Trophoblast cell (in vitro differentiated cells and primary cell): ENCODE results near the gene NBAS.

Experiments used
- DNase-seq, 2 donors: peaks; one replicate each; pipeline ENCODE4 v3.0.0-alpha.2; 2016
- H2AFZ ChIP-seq: 2 replicates; pipeline ENCODE4 v1.6.1; 2013; ENCODE audit warnings: low read length, moderate library complexity, mild to moderate bottlenecking; ENCODE audit not compliant: insufficient read depth, poor library complexity
- H2AK5ac ChIP-seq: 2 replicates; pipeline ENCODE4 v1.6.1; 2013; ENCODE audit warnings: mild to moderate bottlenecking, low read length
- H2BK120ac ChIP-seq: 2 replicates; pipeline ENCODE4 v1.6.1; 2013; ENCODE audit warnings: low read length, mild to moderate bottlenecking, moderate library complexity; ENCODE audit not compliant: insufficient read depth, poor library complexity
- H2BK12ac ChIP-seq: 2 replicates; pipeline ENCODE4 v1.6.1; 2013; ENCODE audit warnings: mild to moderate bottlenecking, low read length, moderate library complexity
- H2BK5ac ChIP-seq: 2 replicates; pipeline ENCODE4 v1.6.1; 2013; ENCODE audit warnings: low read length, low read depth, moderate library complexity, mild to moderate bottlenecking; ENCODE audit not compliant: poor library complexity
- H3K14ac ChIP-seq: 2 replicates; pipeline ENCODE4 v1.6.1; 2013; ENCODE audit warnings: mild to moderate bottlenecking, low read length
- H3K18ac ChIP-seq: 2 replicates; pipeline ENCODE4 v1.6.1; 2013; ENCODE audit warnings: mild to moderate bottlenecking, low read length
- H3K23ac ChIP-seq: 2 replicates; pipeline ENCODE4 v1.6.1; 2013; ENCODE audit warnings: low read length
- H3K27ac ChIP-seq: 2 replicates; pipeline ENCODE4 v1.5.1; 2013; ENCODE audit warnings: low read depth, mild to moderate bottlenecking, inconsistent platforms, low read length, moderate library complexity
- H3K27me3 ChIP-seq: 2 replicates; pipeline ENCODE4 v1.6.1; 2013; ENCODE audit warnings: inconsistent platforms, mild to moderate bottlenecking, low read length, moderate library complexity; ENCODE audit not compliant: insufficient read depth
- H3K36me3 ChIP-seq, 2 experiments: 1 replicate in 1 of 2; 2 replicates in 1 of 2; pipeline ENCODE4 v1.6.1; 2013; ENCODE audit warnings: low read length in 2 of 2, mild to moderate bottlenecking in 2 of 2, moderate library complexity in 1 of 2; ENCODE audit not compliant: insufficient read depth in 2 of 2, control insufficient read depth in 1 of 2
- H3K4ac ChIP-seq: 2 replicates; pipeline ENCODE4 v1.6.1; 2013; ENCODE audit warnings: low read depth, mild to moderate bottlenecking, low read length, moderate library complexity
- H3K4me1 ChIP-seq, 2 experiments: 1 replicate in 1 of 2; 2 replicates in 1 of 2; pipeline ENCODE4 v1.6.1; 2013; ENCODE audit warnings: low read length in 2 of 2, mild to moderate bottlenecking in 2 of 2, moderate library complexity in 1 of 2; ENCODE audit not compliant: insufficient read depth in 2 of 2, control insufficient read depth in 1 of 2
- H3K4me2 ChIP-seq: 2 replicates; pipeline ENCODE4 v1.6.1; 2013; ENCODE audit warnings: inconsistent platforms, mild to moderate bottlenecking, low read length, moderate library complexity
- H3K4me3 ChIP-seq: 2 replicates; pipeline ENCODE4 v1.5.1; 2013; ENCODE audit warnings: mild to moderate bottlenecking, low read depth, low read length, inconsistent platforms
- H3K79me1 ChIP-seq: one replicate; pipeline ENCODE4 v1.6.1; 2013; ENCODE audit warnings: low read length
- H3K79me2 ChIP-seq: 2 replicates; pipeline ENCODE4 v1.6.1; 2013; ENCODE audit warnings: low read length, mild to moderate bottlenecking; ENCODE audit not compliant: control insufficient read depth, insufficient read depth, poor library complexity
- H3K9ac ChIP-seq: 2 replicates; pipeline ENCODE4 v1.6.1; 2013; ENCODE audit warnings: mild to moderate bottlenecking, low read length
- H3K9me3 ChIP-seq: 2 replicates; pipeline ENCODE4 v1.6.1; 2013; ENCODE audit warnings: low read depth, mild to moderate bottlenecking, control low read depth, inconsistent platforms, low read length; ENCODE audit not compliant: insufficient read depth
- H4K12ac ChIP-seq: 2 replicates; pipeline ENCODE4 v1.6.1; 2013; ENCODE audit warnings: low read depth, mild to moderate bottlenecking, low read length, moderate library complexity
- H4K8ac ChIP-seq: 2 replicates; pipeline ENCODE4 v1.6.1; 2013; ENCODE audit warnings: low read depth, mild to moderate bottlenecking, low read length, moderate library complexity
- H4K91ac ChIP-seq: one replicate; pipeline ENCODE4 v1.6.1; 2013; ENCODE audit warnings: low read depth, mild to moderate bottlenecking, low read length, moderate library complexity
- WGBS: extraction: QIAGEN DNeasy Blood & Tissue Kit; methylation state at CpG from one replicate; pipeline ENCODE4 v1.1.7; 2013; ENCODE audit warnings: missing lambda C conversion rate; ENCODE audit not compliant: insufficient read length, insufficient coverage; ENCODE audit errors: extremely low coverage; 5-methylcytosine and 5-hydroxymethylcytosine counted together

The NBAS gene

GRCh38 chr2:15378148-15378908 is 182.8 kb downstream of the NBAS start:
- Histone ChIP-seq H3K4me2 (no peak overlapping the region), H3K23ac (no peak overlapping the region), H3K4me3 (no peak overlapping the region), H2BK12ac (no peak overlapping the region), H3K9ac (no peak overlapping the region), H3K27me3 (no peaks in the 10 kb centered on the region), H4K8ac (no peak overlapping the region), H4K12ac (no peak overlapping the region), H3K14ac (no peak overlapping the region), H2BK5ac (no peak overlapping the region), H3K4me1 (no peaks in the 10 kb centered on the region), H3K36me3 (peaks cover 1 to 2% of the 10 kb centered on the region in 2 experiments), H3K27ac (no peak overlapping the region), H3K79me2 (no peaks in the 10 kb centered on the region), H2BK120ac (no peak overlapping the region), H4K91ac (no peak overlapping the region), H3K9me3 (no peaks in the 10 kb centered on the region), H3K4ac (no peak overlapping the region), H2AFZ (no peak overlapping the region), H3K79me1 (no peaks in the 10 kb centered on the region), H3K18ac (no peak overlapping the region), H2AK5ac (no peak overlapping the region)
- no peak for DNase-seq
- WGBS, result no CpG with 5 or more reads among the region's 6 CpGs

- H3K9me3 ChIP-seq, result no peaks in the 10 kb centered on the region
- no peak overlapping the region for H4K91ac ChIP-seq
- H2BK12ac ChIP-seq, result no peak overlapping the region
- no peak overlapping the region for H2AK5ac ChIP-seq
- DNase-seq, result no peak
- no peak overlapping the region for H4K12ac ChIP-seq
- no peak overlapping the region for H2AFZ ChIP-seq
- peaks cover 0 to 2% of the 10 kb centered on the region in 2 experiments for H3K36me3 ChIP-seq
- no peak overlapping the region for H3K27ac ChIP-seq
- no peaks in the 10 kb centered on the region for H3K4me1 ChIP-seq
- no peak overlapping the region for H3K14ac ChIP-seq
- no peaks in the 10 kb centered on the region for H3K27me3 ChIP-seq
- no peak overlapping the region for H4K8ac ChIP-seq
- H3K4me2 ChIP-seq, result no peak overlapping the region
- H3K79me1 ChIP-seq, result no peaks in the 10 kb centered on the region
- no peak overlapping the region for H3K18ac ChIP-seq
- H3K79me2 ChIP-seq, result no peaks in the 10 kb centered on the region
- no peak overlapping the region for H3K23ac ChIP-seq
- no peak overlapping the region for H2BK5ac ChIP-seq
- no peak overlapping the region for H3K4me3 ChIP-seq
- no peak overlapping the region for H3K9ac ChIP-seq
- no peak overlapping the region for H2BK120ac ChIP-seq
- no peak overlapping the region for H3K4ac ChIP-seq
Observed at GRCh38 chr2:15377202-15377601, 183.9 kb downstream of the NBAS start.

GRCh38 chr2:15372019-15372418 is 189.1 kb downstream of the NBAS start:
- H3K9ac ChIP-seq, result no peak overlapping the region
- H3K4ac ChIP-seq, result no peak overlapping the region
- H3K9me3 ChIP-seq, result no peaks in the 10 kb centered on the region
- no peak overlapping the region for H2BK120ac ChIP-seq
- peaks cover 0 to 3% of the 10 kb centered on the region in 2 experiments for H3K36me3 ChIP-seq
- H2AFZ ChIP-seq, result no peak overlapping the region
- H3K79me1 ChIP-seq, result no peaks in the 10 kb centered on the region
- H3K4me3 ChIP-seq, result no peak overlapping the region
- no peaks in the 10 kb centered on the region for H3K79me2 ChIP-seq
- H3K4me2 ChIP-seq, result no peak overlapping the region
- H2AK5ac ChIP-seq, result no peak overlapping the region
- H3K23ac ChIP-seq, result no peak overlapping the region
- H3K18ac ChIP-seq, result no peak overlapping the region
- no peak overlapping the region for H3K27ac ChIP-seq
- H3K14ac ChIP-seq, result no peak overlapping the region
- H3K4me1 ChIP-seq, result no peaks in the 10 kb centered on the region
- H4K91ac ChIP-seq, result no peak overlapping the region
- DNase-seq, result no peak
- no peak overlapping the region for H4K8ac ChIP-seq
- H4K12ac ChIP-seq, result no peak overlapping the region
- H3K27me3 ChIP-seq, result no peaks in the 10 kb centered on the region
- no CpG with 5 or more reads among the region's 1 CpG for whole genome bisulfite sequencing
- no peak overlapping the region for H2BK5ac ChIP-seq
- H2BK12ac ChIP-seq, result no peak overlapping the region

- Histone ChIP-seq H4K12ac (no peak overlapping the region), H2AK5ac (no peak overlapping the region), H2BK12ac (no peak overlapping the region), H3K4ac (no peak overlapping the region), H3K79me1 (no peaks in the 10 kb centered on the region), H4K8ac (no peak overlapping the region), H3K4me3 (no peak overlapping the region), H3K4me2 (no peak overlapping the region), H3K23ac (no peak overlapping the region), H3K36me3 (peaks cover 0 to 3% of the 10 kb centered on the region in 2 experiments), H3K9me3 (no peaks in the 10 kb centered on the region), H4K91ac (no peak overlapping the region), H2BK120ac (no peak overlapping the region), H3K79me2 (no peaks in the 10 kb centered on the region), H2BK5ac (no peak overlapping the region), H3K27me3 (no peaks in the 10 kb centered on the region), H3K27ac (no peak overlapping the region), H2AFZ (no peak overlapping the region), H3K18ac (no peak overlapping the region), H3K9ac (no peak overlapping the region), H3K14ac (no peak overlapping the region), H3K4me1 (no peaks in the 10 kb centered on the region)
- no peak for DNase-seq
- no CpG with 5 or more reads among the region's 2 CpGs for WGBS
Observed at GRCh38 chr2:15369129-15369528, 192.0 kb downstream of the NBAS start.
